ENCODE data around the gene SARS1. TPM values are rescaled to one million over a fixed set of nuclear protein-coding genes. Genes with fewer than 3 reads are reported as not detected.

Gene SARS1
- total RNA-seq, 1 donor from 2014 or later: 156 TPM

GRCh38 chr1:109267743-109268300 lies 54.1 kb downstream of the SARS1 start:
- no peak for DNase-seq (ENCODE audit: low read depth, low spot score)
- Mint-ChIP-seq H3K4me3 (no peak overlapping the region), H3K27ac (ENCODE audit: unreplicated experiment) (peak overlapping the region; percentile 81)

GRCh38 chr1:109268431-109269211 lies 54.9 kb downstream of the SARS1 start:
- H3K4me1 Mint-ChIP-seq: peaks cover 3% of the 10 kb centered on the region
- H3K27ac Mint-ChIP-seq (ENCODE audit: unreplicated experiment): no peak overlapping the region
- no peak overlapping the region for H3K4me3 Mint-ChIP-seq
- peaks cover 2% of the 10 kb centered on the region for H3K27me3 Mint-ChIP-seq (ENCODE audit: low read depth)
- H3K9me3 Mint-ChIP-seq: no peaks in the 10 kb centered on the region
- TF ChIP-seq, protein P1, sequence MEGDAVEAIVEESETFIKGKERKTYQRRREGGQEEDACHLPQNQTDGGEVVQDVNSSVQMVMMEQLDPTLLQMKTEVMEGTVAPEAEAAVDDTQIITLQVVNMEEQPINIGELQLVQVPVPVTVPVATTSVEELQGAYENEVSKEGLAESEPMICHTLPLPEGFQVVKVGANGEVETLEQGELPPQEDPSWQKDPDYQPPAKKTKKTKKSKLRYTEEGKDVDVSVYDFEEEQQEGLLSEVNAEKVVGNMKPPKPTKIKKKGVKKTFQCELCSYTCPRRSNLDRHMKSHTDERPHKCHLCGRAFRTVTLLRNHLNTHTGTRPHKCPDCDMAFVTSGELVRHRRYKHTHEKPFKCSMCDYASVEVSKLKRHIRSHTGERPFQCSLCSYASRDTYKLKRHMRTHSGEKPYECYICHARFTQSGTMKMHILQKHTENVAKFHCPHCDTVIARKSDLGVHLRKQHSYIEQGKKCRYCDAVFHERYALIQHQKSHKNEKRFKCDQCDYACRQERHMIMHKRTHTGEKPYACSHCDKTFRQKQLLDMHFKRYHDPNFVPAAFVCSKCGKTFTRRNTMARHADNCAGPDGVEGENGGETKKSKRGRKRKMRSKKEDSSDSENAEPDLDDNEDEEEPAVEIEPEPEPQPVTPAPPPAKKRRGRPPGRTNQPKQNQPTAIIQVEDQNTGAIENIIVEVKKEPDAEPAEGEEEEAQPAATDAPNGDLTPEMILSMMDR (conservative IDR thresholded peaks at IDR 0.05): no peak
- DNase-seq (ENCODE audit: low read depth, low spot score): no peak
- peaks cover 9% of the 10 kb centered on the region for H3K36me3 Mint-ChIP-seq (ENCODE audit: low read depth)

More at GRCh38 chr1:109267743-109268300, 54.1 kb downstream of the SARS1 start:
- Mint-ChIP-seq H3K4me1 (peaks cover 6% of the 10 kb centered on the region), H3K36me3 (ENCODE audit: low read depth) (peaks cover 9% of the 10 kb centered on the region), H3K27me3 (ENCODE audit: low read depth) (peaks cover 4% of the 10 kb centered on the region), H3K9me3 (no peaks in the 10 kb centered on the region)
- TF ChIP-seq, protein P1 (conservative IDR thresholded peaks at IDR 0.05): no peak

- TF ChIP-seq, protein P1 (conservative IDR thresholded peaks at IDR 0.05): no peak
- peaks cover 8% of the 10 kb centered on the region for H3K4me1 Mint-ChIP-seq
- no peaks in the 10 kb centered on the region for H3K27me3 Mint-ChIP-seq (ENCODE audit: low read depth)
- no peaks in the 10 kb centered on the region for H3K9me3 Mint-ChIP-seq
- no peak overlapping the region for H3K27ac Mint-ChIP-seq (ENCODE audit: unreplicated experiment)
- no peak overlapping the region for H3K4me3 Mint-ChIP-seq
- H3K36me3 Mint-ChIP-seq (ENCODE audit: low read depth): peaks cover 9% of the 10 kb centered on the region
- DNase-seq (ENCODE audit: low read depth, low spot score): no peak
Observed at GRCh38 chr1:109269212-109269980, 55.7 kb downstream of the SARS1 start.

DNA sequence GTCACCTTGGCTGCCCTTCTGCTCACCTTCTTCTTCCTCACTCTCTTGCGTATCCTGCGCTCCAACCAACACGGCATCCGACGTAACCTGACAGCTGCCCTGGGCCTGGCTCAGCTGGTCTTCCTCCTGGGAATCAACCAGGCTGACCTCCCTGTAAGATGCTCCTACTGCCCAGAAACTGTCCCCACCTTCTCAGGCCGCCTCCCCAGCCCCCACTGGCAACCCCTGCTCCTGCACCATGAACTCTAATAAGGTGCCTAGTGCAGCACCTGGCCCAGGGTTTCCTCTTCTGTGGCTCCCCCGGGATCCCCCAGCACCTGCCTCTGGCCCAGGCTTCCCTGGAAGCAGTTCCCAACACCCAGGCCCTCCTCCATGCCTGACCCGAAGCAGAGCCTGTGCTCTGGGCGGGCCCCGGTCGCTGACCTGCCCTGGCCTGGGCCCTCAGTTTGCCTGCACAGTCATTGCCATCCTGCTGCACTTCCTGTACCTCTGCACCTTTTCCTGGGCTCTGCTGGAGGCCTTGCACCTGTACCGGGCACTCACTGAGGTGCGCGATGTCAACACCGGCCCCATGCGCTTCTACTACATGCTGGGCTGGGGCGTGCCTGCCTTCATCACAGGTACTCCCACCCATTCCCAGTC lies 56.4 kb downstream of the SARS1 start:
- peaks cover 15% of the 10 kb centered on the region for H3K4me1 Mint-ChIP-seq
- no peak overlapping the region for H3K27ac Mint-ChIP-seq (ENCODE audit: unreplicated experiment)
- H3K27me3 Mint-ChIP-seq (ENCODE audit: low read depth): no peaks in the 10 kb centered on the region
- no peak for DNase-seq (ENCODE audit: low read depth, low spot score)
- H3K4me3 Mint-ChIP-seq: no peak overlapping the region
- H3K36me3 Mint-ChIP-seq (ENCODE audit: low read depth): peaks cover 9% of the 10 kb centered on the region
- H3K9me3 Mint-ChIP-seq: no peaks in the 10 kb centered on the region
- TF ChIP-seq, protein P1 (conservative IDR thresholded peaks at IDR 0.05): no peak

DNA sequence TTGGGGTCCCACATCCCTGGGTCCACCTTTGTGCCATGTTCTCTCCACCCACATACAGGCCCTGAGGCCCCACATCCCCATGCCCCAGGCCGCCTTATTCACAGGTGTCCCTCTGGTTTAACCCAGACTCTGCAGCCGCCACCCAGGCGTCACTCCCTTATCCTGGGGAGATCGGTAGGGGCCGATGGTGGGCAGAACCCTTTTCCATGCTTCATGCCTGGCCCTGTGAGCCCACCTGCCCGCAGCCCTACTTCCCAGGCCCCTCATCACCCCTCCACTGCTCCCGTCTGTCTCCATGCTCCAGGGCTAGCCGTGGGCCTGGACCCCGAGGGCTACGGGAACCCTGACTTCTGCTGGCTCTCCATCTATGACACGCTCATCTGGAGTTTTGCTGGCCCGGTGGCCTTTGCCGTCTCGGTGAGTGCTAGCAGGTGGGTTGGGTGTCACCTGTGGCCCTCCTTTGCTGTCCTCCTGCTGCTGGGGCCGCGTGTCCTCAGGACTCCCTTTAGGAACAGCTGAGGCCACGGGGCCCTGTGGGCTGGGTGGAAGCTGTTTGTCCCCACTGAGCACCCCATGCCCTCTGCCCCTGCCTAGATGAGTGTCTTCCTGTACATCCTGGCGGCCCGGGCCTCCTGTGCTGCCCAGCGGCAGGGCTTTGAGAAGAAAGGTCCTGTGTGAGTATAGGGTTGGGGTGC lies 57.1 kb downstream of the SARS1 start:
- Mint-ChIP-seq H3K9me3 (no peaks in the 10 kb centered on the region), H3K36me3 (ENCODE audit: low read depth) (peaks cover 9% of the 10 kb centered on the region), H3K4me1 (peaks cover 21% of the 10 kb centered on the region), H3K27me3 (ENCODE audit: low read depth) (no peaks in the 10 kb centered on the region), H3K4me3 (no peak overlapping the region), H3K27ac (ENCODE audit: unreplicated experiment) (peak overlapping the region; percentile 95)
- TF ChIP-seq, protein P1 (conservative IDR thresholded peaks at IDR 0.05): no peak
- DNase-seq (ENCODE audit: low read depth, low spot score): no peak
